Measurements from ENCODE around the gene ACOX2.

Gene ACOX2

GRCh38 chr3:58536501-58537411 lies at the start of gene ACOX2:
TSS of gene ACOX2 (minus strand) at chr3:58537190. CDS start at chr3:58535106, 2,084 bp downstream.
- DNase-seq (ENCODE audit: low read depth in 2 of 2) = no peak

GRCh38 chr3:58585994-58586393 lies 49.0 kb upstream of the ACOX2 start:
- DNase-seq (ENCODE audit: low read depth in 2 of 2) = no peak

DNA sequence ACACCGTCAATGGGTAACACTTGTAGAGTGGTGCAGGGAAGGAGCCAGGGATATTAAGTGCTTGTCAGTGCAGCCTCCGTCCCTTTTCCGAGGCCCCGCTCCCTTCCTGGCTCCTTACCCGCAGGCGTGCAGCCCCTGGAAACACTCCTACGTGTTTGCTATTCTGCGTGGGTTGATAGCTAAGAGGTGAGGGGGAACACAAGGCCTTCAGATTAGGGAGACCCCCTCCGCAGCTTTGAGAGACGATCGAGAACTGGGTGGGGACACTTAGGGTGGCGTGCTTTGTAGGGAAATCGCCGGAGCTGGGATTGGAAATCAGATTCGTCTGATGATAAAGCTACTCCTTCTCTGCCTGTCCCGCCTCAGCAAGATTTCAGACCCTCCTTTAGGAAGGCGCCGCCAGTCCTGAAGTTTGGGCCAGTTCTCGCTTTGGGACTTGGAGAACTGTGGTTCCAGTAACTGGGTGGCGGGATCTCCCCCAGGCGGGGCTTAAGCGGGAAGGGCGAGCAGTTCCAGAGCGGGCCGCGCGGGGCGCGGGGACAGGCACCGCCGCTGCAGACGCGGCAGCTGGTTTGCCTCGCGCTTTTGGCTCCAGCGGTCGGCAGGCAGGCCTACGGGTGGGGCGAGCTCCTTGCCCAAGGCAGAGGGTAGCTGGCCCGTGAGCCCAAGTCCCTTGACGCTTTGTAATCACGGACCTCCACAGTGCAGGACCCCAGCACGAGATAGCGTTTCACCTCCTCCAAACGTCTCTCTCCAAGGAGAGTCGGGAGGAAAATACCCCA lies 48.2 kb upstream of the ACOX2 start:
- peak; percentile 42 to 50 for DNase-seq (ENCODE audit: low read depth in 2 of 2)

DNA sequence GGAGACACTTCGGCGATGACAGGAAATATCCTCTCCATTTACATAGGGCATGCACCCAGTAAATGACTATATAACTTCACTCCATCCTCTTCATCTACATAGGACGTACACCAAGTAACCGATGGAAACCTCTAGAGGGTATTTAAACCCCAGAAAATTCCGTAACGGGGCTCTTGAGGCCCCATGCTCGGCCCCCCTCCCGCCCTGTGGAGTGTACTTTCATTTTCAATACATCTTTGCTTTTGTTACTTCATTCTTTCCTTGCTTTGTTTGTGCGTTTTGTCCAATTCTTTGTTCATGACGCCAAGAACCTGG lies 47.7 kb upstream of the ACOX2 start:
- no peak for DNase-seq (ENCODE audit: low read depth in 2 of 2)

- DNase-seq (ENCODE audit: low read depth in 2 of 2) = no peak
Observed at GRCh38 chr3:58581328-58582091, 44.5 kb upstream of the ACOX2 start.

DNA sequence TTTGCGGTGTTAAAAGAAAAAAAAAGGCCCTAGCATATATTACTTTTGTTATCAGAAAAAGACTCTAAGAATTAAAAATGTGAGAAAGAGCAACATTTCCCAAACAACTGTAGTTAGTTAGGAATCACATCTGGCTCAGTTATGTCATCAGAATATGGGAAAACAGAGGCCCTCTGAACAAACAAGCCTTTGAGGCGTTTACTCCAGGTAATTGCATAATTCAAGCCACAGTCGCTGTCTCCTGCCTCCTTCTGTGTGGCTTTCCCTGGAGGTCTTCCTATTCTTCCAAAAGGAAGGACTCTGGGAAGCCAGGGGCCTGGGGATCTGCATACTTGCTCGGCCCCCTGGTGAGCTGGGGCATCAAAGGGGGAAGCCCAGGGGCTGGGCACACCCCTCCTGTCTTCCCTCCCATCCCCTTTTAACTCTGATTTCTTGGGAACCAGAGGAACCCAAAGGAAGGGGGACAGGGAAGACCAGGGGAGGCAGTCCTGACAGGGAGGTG lies 43.9 kb upstream of the ACOX2 start:
- no peak for DNase-seq (ENCODE audit: low read depth in 2 of 2)

DNA sequence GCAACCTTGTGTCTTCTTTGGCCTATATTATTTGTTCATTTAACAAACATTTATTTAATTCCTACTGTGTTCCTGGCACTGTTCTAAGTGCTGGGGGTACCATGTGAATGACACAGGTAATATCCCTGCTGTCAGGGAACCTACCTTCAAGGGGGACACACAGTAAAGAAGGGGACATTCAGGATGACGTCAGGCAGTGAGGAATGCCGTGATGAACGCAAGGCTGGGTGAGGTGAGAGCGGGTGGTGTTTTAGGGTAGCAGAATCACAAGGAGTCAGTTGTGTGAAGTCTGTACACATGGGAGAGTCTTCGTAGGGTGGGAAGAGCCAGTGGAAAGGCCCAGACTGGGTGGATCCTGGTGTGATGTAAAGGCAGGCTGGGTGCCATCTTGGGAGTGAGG lies 41.9 kb upstream of the ACOX2 start:
- DNase-seq (ENCODE audit: low read depth in 2 of 2) = no peak

GRCh38 chr3:58577269-58577821 lies 40.4 kb upstream of the ACOX2 start, which contains the start of gene FAM107A:
TSS of gene FAM107A (minus strand) at chr3:58577391. CDS start at chr3:58569860, 7,531 bp downstream.
- DNase-seq (ENCODE audit: low read depth in 2 of 2) = no peak

DNA sequence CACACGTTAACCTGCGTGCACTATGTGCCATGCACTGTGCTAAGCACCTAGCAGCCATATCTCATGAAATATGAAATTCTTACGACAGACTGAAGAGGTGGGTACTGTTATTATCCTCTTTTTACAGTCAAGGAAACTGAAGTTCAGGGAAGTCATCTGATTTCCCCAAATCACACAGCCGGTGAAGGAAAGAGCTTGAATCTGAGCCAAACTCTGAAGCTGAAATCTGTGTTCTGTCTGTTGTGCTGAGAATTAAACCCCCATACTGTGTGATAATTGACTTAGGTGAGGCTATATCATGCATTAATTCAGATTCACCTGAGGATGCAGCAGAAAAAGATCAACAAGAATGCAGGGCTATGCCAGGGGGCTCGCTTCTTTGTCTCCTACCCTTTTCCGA lies 39.7 kb upstream of the ACOX2 start:
- DNase-seq (ENCODE audit: low read depth in 2 of 2) = no peak

GRCh38 chr3:58575971-58576652 lies 39.1 kb upstream of the ACOX2 start:
- no peak for DNase-seq (ENCODE audit: low read depth in 2 of 2)

DNA sequence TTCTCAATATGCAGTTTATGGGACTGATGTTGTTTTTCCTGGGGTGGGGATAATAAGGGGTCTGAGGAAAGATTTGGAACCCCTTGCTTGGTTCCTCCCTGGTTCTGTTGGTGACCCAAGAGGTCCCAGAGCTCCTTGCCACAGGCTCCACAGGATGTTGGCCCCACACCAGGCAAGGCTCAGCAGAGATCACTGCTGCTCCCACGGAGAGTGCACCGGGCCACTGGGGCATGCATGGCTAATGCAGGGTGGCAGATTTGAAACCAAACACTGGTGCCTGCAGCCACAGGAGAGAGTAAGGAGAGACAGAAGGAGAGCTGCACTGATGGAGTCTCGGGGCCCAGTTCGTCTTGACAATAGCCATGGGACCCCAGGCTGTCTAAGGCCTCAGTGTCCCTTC lies 37.7 kb upstream of the ACOX2 start:
- DNase-seq (ENCODE audit: low read depth in 2 of 2) = no peak

DNA sequence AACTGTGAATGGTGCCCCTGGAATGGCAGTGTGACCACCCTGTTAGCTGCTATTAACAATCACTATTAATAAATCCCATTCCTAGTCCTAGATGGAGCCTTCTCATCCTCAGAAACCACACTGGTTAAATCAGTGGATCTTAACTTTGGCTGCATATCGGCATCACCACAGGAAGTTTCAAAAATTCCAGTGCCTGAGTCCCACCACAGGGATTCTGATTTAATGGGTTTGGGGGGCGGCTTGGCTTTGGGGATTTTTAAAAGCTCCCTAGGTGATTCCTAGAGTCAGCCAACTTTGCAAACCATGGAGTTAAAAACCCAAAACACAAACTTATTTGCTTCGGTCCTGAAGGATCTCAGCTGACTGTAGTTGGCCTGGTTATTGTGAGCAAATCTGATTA lies 37.1 kb upstream of the ACOX2 start:
- DNase-seq (ENCODE audit: low read depth in 2 of 2) = no peak

- no peak for DNase-seq (ENCODE audit: low read depth in 2 of 2)
Observed at GRCh38 chr3:58573640-58574039, 36.6 kb upstream of the ACOX2 start.

- no peak for DNase-seq (ENCODE audit: low read depth in 2 of 2)
Observed at GRCh38 chr3:58572634-58573230, 35.7 kb upstream of the ACOX2 start.

DNA sequence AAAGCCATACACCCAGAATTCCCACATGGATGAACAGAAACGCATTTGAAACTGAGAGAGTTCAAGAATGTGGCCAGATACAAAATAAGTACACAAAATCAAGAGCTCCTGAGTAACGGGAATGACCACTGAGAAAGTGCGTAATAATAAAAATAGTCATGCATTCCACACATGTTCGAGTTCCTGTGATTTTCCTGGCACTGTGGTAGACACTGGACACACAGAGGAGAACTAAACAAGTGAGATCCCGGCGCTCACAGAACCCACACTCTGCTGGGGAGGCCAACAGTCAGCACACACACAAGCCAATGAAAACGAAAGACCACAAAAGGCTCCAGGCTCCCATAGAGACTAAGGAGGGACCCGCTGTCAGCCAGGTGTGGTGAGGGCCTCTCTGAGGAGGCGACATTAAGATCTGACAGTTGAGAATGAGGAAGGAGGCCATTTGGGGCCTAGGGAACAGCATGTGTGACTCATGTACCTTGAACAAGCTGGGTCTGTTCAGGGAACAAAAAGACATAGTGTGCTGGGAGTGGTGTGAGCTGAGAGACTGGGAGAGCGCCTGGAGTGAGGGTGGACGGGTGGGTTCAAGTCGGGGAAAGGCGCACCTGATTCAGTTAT lies 35.1 kb upstream of the ACOX2 start:
- DNase-seq (ENCODE audit: low read depth in 2 of 2) = no peak

GRCh38 chr3:58570851-58571250 lies 33.9 kb upstream of the ACOX2 start:
- no peak for DNase-seq (ENCODE audit: low read depth in 2 of 2)

DNA sequence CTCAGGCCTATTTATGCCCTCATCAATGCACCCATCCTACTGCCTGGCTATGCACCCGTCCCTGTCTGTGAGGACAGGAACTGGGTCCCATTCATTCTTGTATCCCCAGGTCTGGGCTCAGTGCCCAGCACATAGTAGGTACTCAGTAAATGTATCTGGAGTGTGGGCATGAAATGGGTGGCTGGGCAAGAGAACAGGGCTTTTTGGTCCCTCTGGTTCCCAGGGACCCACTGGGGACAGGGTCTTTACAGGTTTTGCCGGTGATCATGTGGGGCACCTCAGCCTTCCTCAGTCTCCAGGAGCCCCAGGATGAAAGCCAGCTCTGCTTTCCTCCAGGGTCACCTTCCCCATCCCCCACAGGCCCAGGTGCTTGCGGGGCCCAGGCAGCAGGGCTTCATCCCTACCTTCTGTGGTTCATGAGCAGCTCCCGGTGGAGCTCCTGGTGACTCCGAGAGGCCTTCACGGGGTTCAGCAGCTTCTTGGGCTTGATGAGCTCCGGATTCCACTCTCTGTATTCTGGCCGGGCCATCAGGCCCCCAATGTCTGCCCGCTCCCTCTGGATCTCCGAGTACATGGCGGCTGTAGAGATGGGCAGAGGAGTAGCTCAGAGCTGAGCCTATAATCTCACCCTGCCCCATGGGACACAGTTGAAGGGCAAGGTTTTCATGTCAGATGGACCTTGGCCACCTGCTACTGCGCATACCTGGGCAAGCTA lies 32.5 kb upstream of the ACOX2 start:
- DNase-seq (ENCODE audit: low read depth in 2 of 2) = no peak

DNA sequence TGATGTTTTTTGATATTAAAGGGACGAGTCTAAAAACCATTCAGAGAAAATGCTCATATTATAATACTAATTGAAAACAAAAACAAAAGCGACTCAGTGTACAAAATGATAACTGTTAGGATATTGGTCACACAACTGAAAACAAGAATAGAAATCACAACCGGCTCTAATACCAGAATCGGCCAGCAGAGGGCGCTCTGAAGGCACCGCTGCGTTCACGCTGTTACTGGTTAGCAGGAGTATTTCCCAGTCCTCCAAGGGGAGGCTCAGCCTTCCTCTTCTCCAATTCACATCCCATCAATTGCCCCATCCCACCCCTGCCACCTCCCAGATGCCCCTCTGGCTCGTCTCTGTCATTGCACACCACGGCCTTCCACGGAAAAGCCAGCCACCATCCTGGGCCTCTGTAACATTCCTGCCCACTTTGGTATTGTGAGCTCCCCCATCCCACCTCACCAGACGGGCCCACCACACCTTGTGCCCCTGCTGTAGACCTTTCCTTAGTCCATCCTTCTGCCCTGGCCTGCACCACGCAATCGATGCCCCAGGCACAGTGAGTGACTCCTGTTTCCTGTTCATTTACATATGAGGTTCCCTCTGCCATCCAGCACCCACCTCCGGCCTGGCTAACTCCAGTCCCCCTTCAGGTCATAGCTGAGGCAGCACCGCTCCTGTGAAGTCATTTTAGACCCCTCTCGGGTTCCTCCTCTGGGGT lies 31.7 kb upstream of the ACOX2 start:
- DNase-seq (ENCODE audit: low read depth in 2 of 2) = peak; percentile 60 to 74

GRCh38 chr3:58567251-58567515 lies 30.2 kb upstream of the ACOX2 start:
- no peak for DNase-seq (ENCODE audit: low read depth in 2 of 2)
